Lower leg skin (tissue), 4 donors: ENCODE measurements around the gene TIRAP. TPM values are rescaled to one million over a fixed set of nuclear protein-coding genes. Genes with fewer than 3 reads are reported as not detected.

Experiments used
- DNase-seq, 2 donors: peaks; one replicate each; pipeline ENCODE4 v3.0.0-alpha.2; 2019; ENCODE audit warnings: low spot score in 2 of 2
- H3K4me3 ChIP-seq: fragments of 200-600 bp; sonication (generic); 2 replicates; pipeline ENCODE4 v1.5.1; 2017; ENCODE audit warnings: mild to moderate bottlenecking, low read depth; ENCODE audit not compliant: poor library complexity, severe bottlenecking
- CTCF ChIP-seq, 3 donors: fragments of 450-650 bp; IDR thresholded peaks; one replicate each; pipeline ENCODE4 v1.5.1; 2016; ENCODE audit warnings: antibody characterized with exemption in 3 of 3, mild to moderate bottlenecking in 3 of 3, moderate library complexity in 2 of 3
- POLR2A ChIP-seq, 2 donors: fragments of 450-650 bp; IDR thresholded peaks; one replicate each; pipeline ENCODE4 v1.6.1; 2016 to 2017; ENCODE audit warnings: antibody characterized with exemption in 2 of 2, mild to moderate bottlenecking in 1 of 2, moderate library complexity in 1 of 2
- WGBS, 2 donors: methylation state at CpG; one replicate each; pipeline ENCODE4 v1.1.5; 2018; 5-methylcytosine and 5-hydroxymethylcytosine counted together
- intact Hi-C: fragments of 100-400 bp; cut with DNase I; formaldehyde crosslinking; loops from one replicate; pipeline ENCODE4 v1.15.0; 2023; ENCODE audit warnings: low total_unique reads
- total RNA-seq, 4 donors: library from RNA; depleted of rRNA; stranded (reverse); fragments of >200 nt; gene quantifications; one replicate each; pipeline ENCODE4 v1.1.0, GENCODE V29; 2016

Gene TIRAP
- total RNA-seq, 4 donors from 2014 or later: 13.2 to 16.8 (median 15.3) TPM

GRCh38 chr11:126333142-126333541 lies 50.2 kb downstream of the TIRAP start:
- DNase-seq: no peak
- no peak overlapping the region for H3K4me3 ChIP-seq
- WGBS, 2 donors: 86 to 96% methylated on average over 7 of the region's 7 CpGs
- intact Hi-C loops: no loop called here
- TF ChIP-seq POLR2A (IDR thresholded peaks at IDR 0.05): no peak
- no peak for TF ChIP-seq CTCF (IDR thresholded peaks at IDR 0.05)

DNA sequence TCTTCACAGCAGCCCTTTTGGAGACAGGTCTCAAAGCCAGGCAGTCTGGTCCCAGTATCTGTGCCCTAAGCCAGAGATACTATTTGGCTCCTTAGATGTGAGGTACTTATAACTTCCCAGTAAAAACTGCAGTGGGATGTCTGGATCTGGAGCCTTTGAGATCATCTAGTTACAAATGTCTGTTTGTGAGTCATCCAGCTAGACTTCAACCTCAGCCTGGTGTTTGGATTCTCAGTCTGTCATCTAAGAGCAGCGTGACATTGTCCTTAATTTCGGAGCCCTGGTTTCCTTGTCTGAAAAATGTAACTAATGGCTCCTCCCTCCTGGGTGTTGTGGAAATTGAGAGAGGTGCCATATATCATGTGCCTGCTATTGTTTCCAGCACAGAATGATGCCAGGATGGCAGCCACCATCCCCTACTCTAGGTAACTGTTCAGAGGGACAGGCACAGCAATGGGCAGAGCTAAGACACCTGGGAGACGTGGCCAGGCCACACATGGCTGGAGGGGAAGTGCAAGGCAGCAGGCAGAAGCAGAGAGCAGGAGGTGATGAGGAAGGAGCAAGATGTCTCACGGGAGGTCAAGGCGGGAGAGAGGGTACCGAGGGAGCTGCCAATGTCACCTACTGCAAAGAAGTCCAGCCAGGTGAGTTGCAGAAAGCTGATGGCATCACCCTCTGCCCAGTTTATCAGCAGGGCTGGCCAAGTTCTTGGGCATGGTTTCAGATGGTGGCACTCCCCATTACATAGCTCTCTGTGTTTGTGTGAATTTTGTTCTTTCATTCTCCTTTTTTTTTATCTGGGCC lies 52.0 kb downstream of the TIRAP start:
- DNase-seq: no peak
- intact Hi-C loops: no loop called here
- WGBS, 2 donors: 87 to 91% methylated on average over 6 of the region's 6 CpGs
- H3K4me3 ChIP-seq: no peak overlapping the region
- TF ChIP-seq POLR2A (IDR thresholded peaks at IDR 0.05) (no peak), CTCF (IDR thresholded peaks at IDR 0.05) (no peak)

- TF ChIP-seq POLR2A (IDR thresholded peaks at IDR 0.05): no peak
- TF ChIP-seq CTCF (IDR thresholded peaks at IDR 0.05): no peak
- DNase-seq: no peak
- intact Hi-C loops: no loop called here
- no peak overlapping the region for H3K4me3 ChIP-seq
- 78 to 80% methylated on average over 5 of the region's 5 CpGs for WGBS, 2 donors
Observed at GRCh38 chr11:126335463-126335760, 52.5 kb downstream of the TIRAP start.

- DNase-seq: no peak
- 80 to 85% methylated on average over 8 of the region's 8 CpGs for WGBS, 2 donors
- H3K4me3 ChIP-seq: no peak overlapping the region
- intact Hi-C loops: no loop called here
- no peak for TF ChIP-seq CTCF (IDR thresholded peaks at IDR 0.05)
- TF ChIP-seq POLR2A (IDR thresholded peaks at IDR 0.05): no peak
Observed at GRCh38 chr11:126336138-126336541, 53.2 kb downstream of the TIRAP start.

GRCh38 chr11:126336671-126337101 lies 53.8 kb downstream of the TIRAP start:
- DNase-seq: no peak
- intact Hi-C loops: no loop called here
- 88 to 96% methylated on average over 7 to 9 of the region's 9 CpGs for WGBS, 2 donors
- TF ChIP-seq CTCF (IDR thresholded peaks at IDR 0.05): no peak
- TF ChIP-seq POLR2A (IDR thresholded peaks at IDR 0.05): no peak
- no peak overlapping the region for H3K4me3 ChIP-seq

- H3K4me3 ChIP-seq: no peak overlapping the region
- WGBS, 2 donors: 91 to 95% methylated on average over 3 to 4 of the region's 4 CpGs
- no peak for DNase-seq
- intact Hi-C loops: no loop called here
- TF ChIP-seq CTCF (IDR thresholded peaks at IDR 0.05) (no peak), POLR2A (IDR thresholded peaks at IDR 0.05) (no peak)
Observed at GRCh38 chr11:126337126-126337473, 54.2 kb downstream of the TIRAP start.
